ENCODE results near the gene DDAH1. TPM values are rescaled to one million over a fixed set of nuclear protein-coding genes. Genes with fewer than 3 reads are reported as not detected.
"Not testable (repeated sequence)": the region's sequence is repeated elsewhere in the genome, so short reads cannot be mapped to it uniquely, and the experiment has no call there.

The DDAH1 gene
- total and polyA plus RNA-seq, 4 donors: 13.6 to 57.2 (median 38.7) TPM

DNA sequence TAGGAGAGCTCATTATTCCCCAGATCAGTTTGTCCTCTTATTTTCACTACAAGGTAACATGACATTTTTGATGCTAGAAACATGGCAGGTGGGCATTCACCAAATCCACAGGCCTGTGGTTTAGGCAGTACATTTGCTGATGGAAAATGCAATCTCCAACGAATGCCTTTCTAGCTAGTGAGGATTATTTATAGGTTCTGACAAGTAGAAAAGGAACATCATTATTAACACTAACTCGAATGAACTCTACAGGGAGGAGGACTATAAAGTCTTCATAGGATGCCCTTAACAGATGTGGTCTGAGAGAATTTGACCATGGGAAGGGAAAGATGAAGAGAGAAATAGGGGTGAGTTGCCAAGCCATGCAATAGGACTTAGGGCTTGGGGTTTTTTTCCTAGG lies 117.1 kb downstream of the DDAH1 start:
- Histone ChIP-seq H3K27me3 (ENCODE audit: control insufficient read depth in 3 of 3, insufficient read depth in 3 of 3, low read length in 2 of 3) (no peaks in the 10 kb centered on the region), H3K4me3 (no peak overlapping the region), H3K27ac (ENCODE audit: low read depth in 1 of 2, low read length in 1 of 2) (no peak overlapping the region), H3K9ac (ENCODE audit: insufficient read depth in 1 of 2, low read length in 2 of 2) (no peak overlapping the region), H3K4me1 (ENCODE audit: control insufficient read depth in 5 of 5, insufficient read depth in 5 of 5, low read length in 5 of 5) (peaks cover 0 to 11% (median 5%) of the 10 kb centered on the region in 5 donors), H3K9me3 (ENCODE audit: control insufficient read depth in 4 of 4, insufficient read depth in 3 of 4, low read length in 3 of 4) (no peaks in the 10 kb centered on the region), H3K36me3 (ENCODE audit: control insufficient read depth in 4 of 4, insufficient read depth in 4 of 4, low read length in 4 of 4) (peaks cover 0 to 8% (median 2%) of the 10 kb centered on the region in 4 donors)
- no peak for ATAC-seq (ENCODE audit: insufficient read depth, low FRiP score)
- 82 to 86% methylated on average over 2 of the region's 2 CpGs for WGBS, 2 donors
- TF ChIP-seq, protein P1, sequence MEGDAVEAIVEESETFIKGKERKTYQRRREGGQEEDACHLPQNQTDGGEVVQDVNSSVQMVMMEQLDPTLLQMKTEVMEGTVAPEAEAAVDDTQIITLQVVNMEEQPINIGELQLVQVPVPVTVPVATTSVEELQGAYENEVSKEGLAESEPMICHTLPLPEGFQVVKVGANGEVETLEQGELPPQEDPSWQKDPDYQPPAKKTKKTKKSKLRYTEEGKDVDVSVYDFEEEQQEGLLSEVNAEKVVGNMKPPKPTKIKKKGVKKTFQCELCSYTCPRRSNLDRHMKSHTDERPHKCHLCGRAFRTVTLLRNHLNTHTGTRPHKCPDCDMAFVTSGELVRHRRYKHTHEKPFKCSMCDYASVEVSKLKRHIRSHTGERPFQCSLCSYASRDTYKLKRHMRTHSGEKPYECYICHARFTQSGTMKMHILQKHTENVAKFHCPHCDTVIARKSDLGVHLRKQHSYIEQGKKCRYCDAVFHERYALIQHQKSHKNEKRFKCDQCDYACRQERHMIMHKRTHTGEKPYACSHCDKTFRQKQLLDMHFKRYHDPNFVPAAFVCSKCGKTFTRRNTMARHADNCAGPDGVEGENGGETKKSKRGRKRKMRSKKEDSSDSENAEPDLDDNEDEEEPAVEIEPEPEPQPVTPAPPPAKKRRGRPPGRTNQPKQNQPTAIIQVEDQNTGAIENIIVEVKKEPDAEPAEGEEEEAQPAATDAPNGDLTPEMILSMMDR (IDR thresholded peaks at IDR 0.05; ENCODE audit: control extremely low read depth, extremely low read depth): no peak
- DNase-seq: no peak

DNA sequence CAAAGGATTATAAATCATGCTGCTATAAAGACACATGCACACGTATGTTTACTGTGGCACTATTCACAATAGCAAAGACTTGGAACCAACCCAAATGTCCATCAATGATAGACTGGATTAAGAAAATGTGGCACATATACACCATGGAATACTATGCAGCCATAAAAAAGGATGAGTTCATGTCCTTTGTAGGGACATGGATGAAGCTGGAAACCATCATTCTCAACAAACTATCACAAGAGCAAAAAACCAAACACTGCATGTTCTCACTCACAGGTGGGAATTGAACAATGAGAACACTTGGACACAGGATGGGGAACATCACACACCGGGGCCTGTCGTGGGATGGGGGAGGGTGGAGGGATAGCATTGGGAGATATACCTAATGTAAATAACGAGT lies 117.7 kb downstream of the DDAH1 start:
- DNase-seq; H3K9ac ChIP-seq (ENCODE audit: insufficient read depth in 1 of 2, low read length in 2 of 2); H3K27ac ChIP-seq (ENCODE audit: low read depth in 1 of 2, low read length in 1 of 2); H3K9me3 ChIP-seq (ENCODE audit: control insufficient read depth in 4 of 4, insufficient read depth in 3 of 4, low read length in 3 of 4); H3K4me3 ChIP-seq; H3K27me3 ChIP-seq (ENCODE audit: control insufficient read depth in 3 of 3, insufficient read depth in 3 of 3, low read length in 2 of 3); ATAC-seq (ENCODE audit: insufficient read depth, low FRiP score); H3K36me3 ChIP-seq (ENCODE audit: control insufficient read depth in 4 of 4, insufficient read depth in 4 of 4, low read length in 4 of 4): not testable (repeated sequence)
- 92 to 95% methylated on average over 3 to 4 of the region's 4 CpGs for WGBS, 2 donors
- peaks cover 0 to 11% (median 5%) of the 10 kb centered on the region in 5 donors for H3K4me1 ChIP-seq (ENCODE audit: control insufficient read depth in 5 of 5, insufficient read depth in 5 of 5, low read length in 5 of 5)

DNA sequence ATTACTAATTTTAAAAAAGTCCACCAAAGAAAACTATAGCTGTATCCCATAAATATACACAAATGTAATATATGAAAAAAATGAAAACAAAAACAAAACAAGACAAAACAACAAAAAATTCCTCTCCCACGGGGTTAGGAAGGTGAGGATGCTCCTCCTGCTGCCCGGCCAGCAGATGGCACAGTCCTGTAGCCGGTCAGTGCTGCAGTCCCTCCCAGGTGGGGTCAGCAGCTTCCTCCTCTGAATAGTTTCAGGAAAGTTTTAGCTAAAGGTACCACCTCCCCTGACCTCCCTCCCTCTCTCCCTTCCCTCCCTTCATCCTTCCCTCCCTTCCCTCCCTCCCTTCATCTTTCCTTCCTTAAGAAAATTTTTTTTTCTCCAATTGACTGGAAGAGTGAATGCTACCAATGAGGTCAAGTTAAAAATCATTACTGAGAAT lies 120.7 kb downstream of the DDAH1 start:
- Histone ChIP-seq H3K27me3 (ENCODE audit: control insufficient read depth in 3 of 3, insufficient read depth in 3 of 3, low read length in 2 of 3) (no peaks in the 10 kb centered on the region), H3K27ac (ENCODE audit: low read depth in 1 of 2, low read length in 1 of 2) (no peak overlapping the region), H3K9ac (ENCODE audit: insufficient read depth in 1 of 2, low read length in 2 of 2) (no peak overlapping the region)

DNA sequence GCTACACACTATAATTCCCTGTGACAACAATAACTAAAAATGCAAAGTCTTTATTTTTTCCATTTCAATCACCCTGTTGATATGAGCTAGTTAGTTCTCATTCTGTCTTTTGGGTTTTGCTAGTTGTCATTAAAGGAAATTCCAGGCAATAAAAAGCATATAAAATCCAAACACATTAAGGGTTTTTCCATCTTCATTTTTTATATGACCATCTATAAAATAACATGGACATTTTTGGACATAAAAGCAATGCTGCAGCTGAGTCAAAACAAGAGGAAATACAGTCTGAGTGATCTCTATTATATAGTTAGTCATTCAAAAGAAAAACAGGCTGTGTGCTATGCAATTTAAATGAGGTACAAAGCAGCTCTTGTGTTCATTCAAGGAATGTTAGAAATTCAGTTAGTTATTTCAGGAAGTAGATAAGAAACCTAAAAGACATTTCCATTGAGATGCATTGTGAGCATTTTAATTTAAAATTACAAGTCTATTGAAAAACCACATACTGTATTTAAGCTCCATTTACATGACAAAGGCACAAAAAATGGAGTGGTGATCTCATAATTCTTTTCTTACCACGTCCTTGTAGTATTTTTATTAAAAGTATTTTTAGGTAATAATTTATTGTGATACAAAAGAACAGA lies 121.2 kb downstream of the DDAH1 start:
- no peak overlapping the region for H3K4me3 ChIP-seq
- DNase-seq (peak in 1 of 3 donors; percentile 28), ATAC-seq (ENCODE audit: insufficient read depth, low FRiP score) (no peak)
- 13 to 29% methylated on average over 1 of the region's 1 CpG for WGBS, 2 donors
- H3K9me3 ChIP-seq (ENCODE audit: control insufficient read depth in 4 of 4, insufficient read depth in 3 of 4, low read length in 3 of 4): no peaks in the 10 kb centered on the region
- no peaks in the 10 kb centered on the region for H3K36me3 ChIP-seq (ENCODE audit: control insufficient read depth in 4 of 4, insufficient read depth in 4 of 4, low read length in 4 of 4)
- no peaks in the 10 kb centered on the region for H3K27me3 ChIP-seq (ENCODE audit: control insufficient read depth in 3 of 3, insufficient read depth in 3 of 3, low read length in 2 of 3)
- no peak overlapping the region for H3K9ac ChIP-seq (ENCODE audit: insufficient read depth in 1 of 2, low read length in 2 of 2)
- TF ChIP-seq, protein P1 (IDR thresholded peaks at IDR 0.05; ENCODE audit: control extremely low read depth, extremely low read depth): no peak
- no peak overlapping the region for H3K27ac ChIP-seq (ENCODE audit: low read depth in 1 of 2, low read length in 1 of 2)
- peaks cover 0 to 21% (median 5%) of the 10 kb centered on the region in 5 donors for H3K4me1 ChIP-seq (ENCODE audit: control insufficient read depth in 5 of 5, insufficient read depth in 5 of 5, low read length in 5 of 5)

More for the DNA sequence above, 120.7 kb downstream of the DDAH1 start:
- DNase-seq (peak in 1 of 3 donors; percentile 17), ATAC-seq (ENCODE audit: insufficient read depth, low FRiP score) (peak; percentile 69)
- Histone ChIP-seq H3K36me3 (ENCODE audit: control insufficient read depth in 4 of 4, insufficient read depth in 4 of 4, low read length in 4 of 4) (peaks cover 0 to under 1% (median 0%) of the 10 kb centered on the region in 4 donors), H3K9me3 (ENCODE audit: control insufficient read depth in 4 of 4, insufficient read depth in 3 of 4, low read length in 3 of 4) (no peaks in the 10 kb centered on the region), H3K4me1 (ENCODE audit: control insufficient read depth in 5 of 5, insufficient read depth in 5 of 5, low read length in 5 of 5) (peaks cover 0 to 20% (median 5%) of the 10 kb centered on the region in 5 donors), H3K4me3 (no peak overlapping the region)
- 37 to 40% methylated on average over 3 of the region's 3 CpGs for WGBS, 2 donors
- TF ChIP-seq, protein P1 (IDR thresholded peaks at IDR 0.05; ENCODE audit: control extremely low read depth, extremely low read depth): no peak
